ENCODE data around the gene SEC23B. TPM values are rescaled to one million over a fixed set of nuclear protein-coding genes. Genes with fewer than 3 reads are reported as not detected.

Gene SEC23B
- total and polyA plus RNA-seq, 10 of the 15 experiments (the other 5 are each of a cell fraction or from before 2014, with no cell fraction given), result 49.1 to 121 (median 75.6) TPM

- TF ChIP-seq CUX1 (IDR thresholded peaks at IDR 0.05; ENCODE audit: insufficient replicate concordance, low read depth, low read length), result no peak
- no peak for TF ChIP-seq RAD51 (IDR thresholded peaks at IDR 0.05)
- no peak for TF ChIP-seq DPF2 (IDR thresholded peaks at IDR 0.05)
- TF ChIP-seq JUND (IDR thresholded peaks at IDR 0.05; ENCODE audit: low read depth, low read length), result no peak
- TF ChIP-seq TBL1XR1 (IDR thresholded peaks at IDR 0.05; ENCODE audit: low read depth, low read length), result 0 out of 2 replicates have a peak, but pooled peaks have one; percentile 23
- TF ChIP-seq SP1 (IDR thresholded peaks at IDR 0.05; ENCODE audit: low read depth, low read length), result peak; percentile 9
- TF ChIP-seq MYC (IDR thresholded peaks at IDR 0.05; ENCODE audit: insufficient read depth, insufficient read length, insufficient replicate concordance, low read length, severe bottlenecking), result peak; percentile 98
- TF ChIP-seq SREBF1 (IDR thresholded peaks at IDR 0.05; ENCODE audit: low read length), result no peak
- TF ChIP-seq RELB (IDR thresholded peaks at IDR 0.05; ENCODE audit: low read depth), result peak; percentile 99
- TF ChIP-seq HSF1 (IDR thresholded peaks at IDR 0.05; ENCODE audit: low read depth, low read length), result no peak
- no peak for TF ChIP-seq JUNB (IDR thresholded peaks at IDR 0.05)
- 0 out of 2 replicates have a peak, but pooled peaks have one; percentile 16 for TF ChIP-seq PKNOX1 (IDR thresholded peaks at IDR 0.05)
- TF ChIP-seq IRF3 (IDR thresholded peaks at IDR 0.05), result no peak
- TF ChIP-seq CEBPB (IDR thresholded peaks at IDR 0.05; ENCODE audit: borderline replicate concordance in 1 of 2, low read depth in 2 of 2, low read length in 2 of 2), result no peak
- no peak for TF ChIP-seq NRF1 (conservative IDR thresholded peaks at IDR 0.05; ENCODE audit: low read depth, low read length)
- no peak for TF ChIP-seq PBX3 (IDR thresholded peaks at IDR 0.05; ENCODE audit: insufficient replicate concordance, low read depth, low read length)
- no peak for TF ChIP-seq ZNF24 (IDR thresholded peaks at IDR 0.05)
These were observed 40.6 kb upstream of the SEC23B start, which contains the start of the genes DZANK1 and POLR3F (continued) for GRCh38 chr20:18466894-18467730.
